Astrocyte (in vitro differentiated cells and primary cell): ENCODE results near the gene SCN8A.

ENCODE experiments used
- CTCF ChIP-seq: IDR thresholded peaks from 2 replicates; pipeline ENCODE4 v1.5.1; 2011; ENCODE audit warnings: low read depth, mild to moderate bottlenecking, inconsistent platforms, low read length, moderate library complexity; ENCODE audit not compliant: insufficient read depth
- EZH2 ChIP-seq: IDR thresholded peaks from 2 replicates; pipeline ENCODE4 v1.6.1; 2012; ENCODE audit warnings: mild to moderate bottlenecking, low read length, inconsistent platforms; ENCODE audit not compliant: insufficient read depth

- no peak for TF ChIP-seq CTCF
- no peak for TF ChIP-seq EZH2
Observed at GRCh38 chr12:51625370-51625769, 34.3 kb downstream of the SCN8A start.
